ENCODE results near the gene RASGEF1B.

Gene RASGEF1B

DNA sequence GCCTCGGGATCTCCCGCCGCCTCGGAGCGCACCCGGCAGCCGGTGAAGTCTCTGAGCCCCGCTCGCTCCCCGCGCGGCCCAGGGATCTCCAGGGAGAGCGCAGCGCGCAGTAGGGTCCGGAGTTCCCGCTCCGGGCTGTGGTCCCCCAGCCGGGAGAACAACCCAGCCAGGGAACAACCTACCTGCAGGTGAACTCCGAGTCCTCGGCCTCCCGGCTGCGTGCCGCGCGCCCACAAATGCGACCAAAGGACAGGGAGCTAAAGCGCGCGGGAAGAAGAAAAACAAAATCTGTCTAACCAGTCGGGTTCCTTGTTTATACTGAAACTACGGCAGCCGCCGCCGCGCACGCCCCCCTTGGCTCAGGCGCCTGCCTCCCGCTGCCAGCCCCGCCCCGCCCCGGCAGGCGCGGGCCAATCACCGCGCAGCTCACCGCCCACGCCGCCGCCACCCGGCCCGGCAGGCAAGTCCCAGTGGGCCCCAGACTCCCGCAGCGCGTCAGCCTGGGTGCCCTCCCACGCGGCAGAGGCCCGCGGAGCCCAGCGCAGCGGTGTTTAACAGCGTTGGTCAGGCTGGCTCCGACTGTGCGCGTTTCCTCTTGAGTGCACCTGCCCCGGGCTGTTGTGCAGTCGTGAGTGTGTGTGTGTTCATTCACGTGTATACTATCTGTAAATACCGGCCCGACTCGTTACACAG is at the start of gene RASGEF1B:
Gene RASGEF1B (minus strand): TSS at position 320 of the 693 bp plus-strand sequence. CDS start 12,399 bp downstream, outside the sequence.
- H3K27me3 ChIP-seq (ENCODE audit: control insufficient read depth in 1 of 2, insufficient read depth in 2 of 2, low read length in 2 of 2) = no peaks in the 10 kb centered on the region
- peak within 1 kb of the TSS; percentile 78 for H3K27ac ChIP-seq (ENCODE audit: low read depth, low read length)
- H3K4me1 ChIP-seq (ENCODE audit: insufficient read depth, low read length) = peaks cover 14% of the 10 kb centered on the region
- no peaks in the 10 kb centered on the region for H3K36me3 ChIP-seq (ENCODE audit: insufficient read depth, low read length)
- peak within 1 kb of the TSS; percentile 84 to 100 for H3K4me3 ChIP-seq (ENCODE audit: low read depth in 1 of 2, low read length in 2 of 2)
- no peaks in the 10 kb centered on the region for H3K9me3 ChIP-seq (ENCODE audit: low read length)
- peak within 1 kb of the TSS; percentile 85 for H3K9ac ChIP-seq (ENCODE audit: low read length)

DNA sequence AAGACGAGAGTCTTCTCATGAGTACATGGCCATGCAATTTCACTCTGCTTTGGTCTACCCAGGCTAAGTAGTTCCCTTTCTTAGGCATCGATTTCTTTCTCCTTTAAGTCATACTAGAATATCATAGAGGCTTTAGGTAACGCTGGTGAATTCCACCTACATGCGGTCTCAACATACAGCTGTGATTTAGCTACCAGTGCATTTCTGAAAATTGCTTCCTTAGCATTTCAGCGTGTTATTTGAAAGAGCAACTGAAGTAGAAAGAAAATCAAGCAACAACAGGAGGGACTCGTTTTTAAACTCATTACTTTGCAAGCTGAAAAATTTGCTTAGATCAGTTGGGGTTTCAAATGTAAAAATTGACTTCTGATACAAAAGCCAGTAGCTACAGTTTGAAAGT is 48.1 kb upstream of the RASGEF1B start:
- H3K36me3 ChIP-seq (ENCODE audit: insufficient read depth, low read length) = no peaks in the 10 kb centered on the region
- no peaks in the 10 kb centered on the region for H3K9me3 ChIP-seq (ENCODE audit: low read length)
- H3K4me1 ChIP-seq (ENCODE audit: insufficient read depth, low read length) = no peaks in the 10 kb centered on the region
- H3K27ac ChIP-seq (ENCODE audit: low read depth, low read length) = no peak overlapping the region
- no peak overlapping the region for H3K9ac ChIP-seq (ENCODE audit: low read length)
- no peaks in the 10 kb centered on the region for H3K27me3 ChIP-seq (ENCODE audit: control insufficient read depth in 1 of 2, insufficient read depth in 2 of 2, low read length in 2 of 2)
- H3K4me3 ChIP-seq (ENCODE audit: low read depth in 1 of 2, low read length in 2 of 2) = no peak overlapping the region

DNA sequence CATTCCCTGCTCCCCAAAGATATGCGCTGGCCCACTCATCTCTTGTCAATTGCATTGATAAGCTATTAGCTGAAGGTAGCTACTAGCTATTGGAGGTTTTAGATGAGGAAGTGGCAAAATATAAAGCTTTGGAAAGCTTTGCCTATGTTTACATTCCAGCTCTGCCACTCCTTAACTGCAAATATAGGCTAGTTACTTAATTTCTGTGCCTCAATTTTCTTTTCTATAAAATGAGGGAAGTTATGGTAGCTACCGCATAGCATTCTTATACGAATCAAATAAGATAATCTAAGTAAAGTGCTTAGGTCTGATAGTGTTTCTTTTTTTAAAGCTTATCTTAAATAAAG is 47.7 kb upstream of the RASGEF1B start:
- Histone ChIP-seq H3K36me3 (ENCODE audit: insufficient read depth, low read length) (no peaks in the 10 kb centered on the region), H3K27ac (ENCODE audit: low read depth, low read length) (no peak overlapping the region), H3K4me1 (ENCODE audit: insufficient read depth, low read length) (no peaks in the 10 kb centered on the region), H3K4me3 (ENCODE audit: low read depth in 1 of 2, low read length in 2 of 2) (no peak overlapping the region), H3K27me3 (ENCODE audit: control insufficient read depth in 1 of 2, insufficient read depth in 2 of 2, low read length in 2 of 2) (no peaks in the 10 kb centered on the region), H3K9me3 (ENCODE audit: low read length) (no peaks in the 10 kb centered on the region), H3K9ac (ENCODE audit: low read length) (no peak overlapping the region)

DNA sequence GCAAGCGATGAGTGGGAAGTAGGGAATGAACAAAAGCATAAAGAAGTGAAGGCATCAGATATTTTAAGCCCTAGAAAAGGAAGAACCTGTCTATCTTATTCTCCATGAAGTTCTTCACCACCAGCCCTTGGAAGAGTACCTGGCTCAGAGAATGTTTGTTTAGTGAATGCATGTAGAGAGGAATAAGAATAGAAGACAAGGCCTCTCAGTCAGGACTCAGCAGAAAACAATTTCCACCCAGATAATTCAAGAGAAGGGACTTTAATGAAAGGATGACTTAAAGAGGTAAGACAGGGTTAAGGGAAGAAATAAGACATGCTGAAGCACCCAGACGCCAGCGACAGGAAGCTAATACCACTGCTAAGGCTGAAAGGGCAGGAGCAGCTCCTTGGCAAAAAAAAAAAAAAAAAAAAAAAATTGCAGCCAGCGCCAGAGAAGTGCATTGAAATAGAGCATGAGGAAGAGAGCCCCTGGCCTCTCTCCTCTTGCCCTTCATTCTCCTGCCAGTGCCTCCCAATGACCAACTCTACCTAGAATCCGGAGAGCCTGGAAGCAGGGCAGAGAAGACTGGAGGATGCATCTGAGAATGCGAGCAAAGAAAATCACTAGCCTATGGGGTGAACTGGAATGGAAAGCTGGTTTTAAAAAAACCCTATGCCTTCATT is 47.2 kb upstream of the RASGEF1B start:
- Histone ChIP-seq H3K27me3 (ENCODE audit: control insufficient read depth in 1 of 2, insufficient read depth in 2 of 2, low read length in 2 of 2) (no peaks in the 10 kb centered on the region), H3K4me1 (ENCODE audit: insufficient read depth, low read length) (no peaks in the 10 kb centered on the region), H3K4me3 (ENCODE audit: low read depth in 1 of 2, low read length in 2 of 2) (no peak overlapping the region), H3K9ac (ENCODE audit: low read length) (no peak overlapping the region), H3K36me3 (ENCODE audit: insufficient read depth, low read length) (no peaks in the 10 kb centered on the region), H3K27ac (ENCODE audit: low read depth, low read length) (no peak overlapping the region), H3K9me3 (ENCODE audit: low read length) (no peaks in the 10 kb centered on the region)

DNA sequence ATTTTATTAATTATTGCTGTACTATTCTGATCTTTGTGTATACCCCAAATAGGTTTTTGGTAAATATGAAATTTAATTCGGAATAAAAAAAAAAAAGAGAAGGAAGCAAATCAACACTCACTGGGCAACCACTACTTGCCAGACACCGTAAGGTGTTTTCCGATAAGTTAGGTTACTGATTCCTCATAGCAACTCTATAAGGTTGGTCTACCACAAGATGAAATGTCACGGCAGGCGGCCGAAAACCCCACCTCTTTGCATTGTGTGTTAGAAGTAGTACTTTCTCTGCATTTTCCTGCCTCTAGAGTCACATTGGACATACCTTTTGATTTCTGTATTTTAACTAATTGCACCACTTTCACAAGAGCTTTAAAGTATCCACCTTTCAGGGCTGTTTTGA is 44.5 kb upstream of the RASGEF1B start:
- Histone ChIP-seq H3K27me3 (ENCODE audit: control insufficient read depth in 1 of 2, insufficient read depth in 2 of 2, low read length in 2 of 2) (no peaks in the 10 kb centered on the region), H3K4me1 (ENCODE audit: insufficient read depth, low read length) (no peaks in the 10 kb centered on the region), H3K27ac (ENCODE audit: low read depth, low read length) (no peak overlapping the region), H3K4me3 (ENCODE audit: low read depth in 1 of 2, low read length in 2 of 2) (no peak overlapping the region), H3K9me3 (ENCODE audit: low read length) (no peaks in the 10 kb centered on the region), H3K36me3 (ENCODE audit: insufficient read depth, low read length) (no peaks in the 10 kb centered on the region), H3K9ac (ENCODE audit: low read length) (no peak overlapping the region)

DNA sequence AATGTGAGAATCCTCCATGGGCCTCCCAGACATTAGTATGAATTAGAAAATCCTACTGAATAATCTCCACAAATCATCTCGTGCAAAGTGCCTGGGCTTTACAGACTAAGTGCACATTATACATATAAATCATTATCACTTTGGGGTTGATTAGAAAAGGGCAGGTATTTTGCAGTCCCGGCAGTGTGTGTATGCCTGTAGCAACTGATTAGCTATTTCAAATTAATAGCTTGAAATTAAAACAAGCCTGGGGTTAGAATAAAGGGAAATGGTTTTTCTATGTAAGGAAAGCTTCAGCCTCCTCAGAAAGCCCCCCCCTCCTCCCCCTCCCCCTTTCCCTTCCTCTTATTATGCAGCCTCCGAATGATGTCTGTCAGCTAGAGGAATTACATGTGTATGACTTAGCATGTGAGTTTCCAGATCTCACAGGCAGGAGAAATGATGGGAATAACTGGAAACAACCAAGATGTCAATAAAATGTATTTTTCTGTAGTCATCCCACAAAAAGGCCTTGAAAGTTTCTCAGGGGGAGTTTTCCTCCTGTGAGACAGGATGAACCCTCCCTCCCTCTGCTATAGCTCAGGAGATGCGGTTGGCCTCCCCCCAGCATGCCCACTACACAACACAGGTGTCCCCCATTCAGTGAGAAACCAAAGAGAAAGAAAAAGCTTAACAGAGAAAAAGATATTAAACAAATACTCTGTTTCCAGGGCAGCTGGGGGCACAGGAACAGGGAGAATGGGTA is 41.2 kb upstream of the RASGEF1B start:
- H3K27me3 ChIP-seq (ENCODE audit: control insufficient read depth in 1 of 2, insufficient read depth in 2 of 2, low read length in 2 of 2) = no peaks in the 10 kb centered on the region
- no peaks in the 10 kb centered on the region for H3K36me3 ChIP-seq (ENCODE audit: insufficient read depth, low read length)
- H3K9me3 ChIP-seq (ENCODE audit: low read length) = no peaks in the 10 kb centered on the region
- no peak overlapping the region for H3K4me3 ChIP-seq (ENCODE audit: low read depth in 1 of 2, low read length in 2 of 2)
- H3K4me1 ChIP-seq (ENCODE audit: insufficient read depth, low read length) = no peaks in the 10 kb centered on the region
- no peak overlapping the region for H3K9ac ChIP-seq (ENCODE audit: low read length)
- H3K27ac ChIP-seq (ENCODE audit: low read depth, low read length) = no peak overlapping the region

DNA sequence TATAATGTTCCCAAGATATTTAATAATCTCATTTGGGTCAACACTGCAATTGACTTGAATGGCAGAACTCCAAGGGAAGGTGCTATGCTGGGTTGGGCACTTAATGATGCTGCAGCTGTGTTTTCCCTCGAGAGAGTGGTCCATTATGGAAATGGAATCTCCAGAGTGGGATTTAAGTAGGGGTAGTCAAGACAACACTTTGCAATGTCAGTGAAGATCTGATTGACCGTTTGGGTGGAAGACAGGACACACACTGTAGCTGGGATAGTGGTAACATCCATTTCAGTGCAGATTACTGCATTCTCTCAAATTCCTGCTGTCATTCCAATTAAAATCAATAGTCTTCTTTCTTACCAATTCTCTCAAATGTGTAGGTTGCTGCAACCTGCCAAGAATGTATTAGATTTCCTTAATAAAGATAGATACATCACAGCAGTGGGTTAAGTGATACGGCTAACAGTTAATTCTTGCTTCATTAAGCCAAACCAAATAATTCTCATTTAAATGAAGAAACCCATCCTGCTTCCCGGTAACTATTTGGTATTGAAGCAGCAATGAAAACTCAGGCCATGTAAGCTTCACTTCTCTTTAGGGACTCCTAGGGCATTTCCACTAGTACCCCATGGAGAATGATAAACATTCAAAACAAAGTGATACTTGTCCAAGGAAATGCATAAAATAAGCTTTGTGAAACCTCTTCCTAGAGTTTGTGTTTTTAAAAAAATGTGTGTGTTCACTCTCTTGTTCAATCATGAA is 40.5 kb upstream of the RASGEF1B start:
- Histone ChIP-seq H3K27ac (ENCODE audit: low read depth, low read length) (no peak overlapping the region), H3K27me3 (ENCODE audit: control insufficient read depth in 1 of 2, insufficient read depth in 2 of 2, low read length in 2 of 2) (no peaks in the 10 kb centered on the region), H3K9ac (ENCODE audit: low read length) (no peak overlapping the region), H3K4me1 (ENCODE audit: insufficient read depth, low read length) (no peaks in the 10 kb centered on the region), H3K4me3 (ENCODE audit: low read depth in 1 of 2, low read length in 2 of 2) (no peak overlapping the region), H3K9me3 (ENCODE audit: low read length) (no peaks in the 10 kb centered on the region), H3K36me3 (ENCODE audit: insufficient read depth, low read length) (no peaks in the 10 kb centered on the region)

DNA sequence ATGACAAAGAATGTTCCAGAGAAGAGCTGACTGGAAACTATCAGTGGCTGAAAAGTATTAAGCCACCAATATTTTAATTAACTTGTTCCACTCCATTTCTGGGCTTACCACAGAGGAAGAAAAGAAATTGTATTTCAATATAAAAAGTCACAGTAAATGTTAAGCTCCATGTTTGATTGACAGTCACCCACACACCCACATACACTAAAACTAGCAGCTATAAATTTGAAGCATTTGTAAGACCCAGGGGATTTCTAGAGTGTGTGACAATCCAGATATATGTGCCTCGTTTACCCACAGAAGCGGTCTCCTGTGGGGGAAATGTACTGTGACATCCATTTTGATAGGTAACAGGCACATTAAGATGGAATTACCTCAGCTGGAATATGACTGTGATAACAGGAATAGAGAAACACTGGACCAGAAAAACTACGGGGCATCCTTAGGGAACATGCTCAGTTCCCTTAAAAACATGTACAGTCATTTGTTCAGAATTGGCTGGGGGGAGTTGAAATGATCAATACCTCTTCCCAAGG is 39.0 kb upstream of the RASGEF1B start:
- Histone ChIP-seq H3K4me3 (ENCODE audit: low read depth in 1 of 2, low read length in 2 of 2) (no peak overlapping the region), H3K9ac (ENCODE audit: low read length) (no peak overlapping the region), H3K9me3 (ENCODE audit: low read length) (no peaks in the 10 kb centered on the region), H3K36me3 (ENCODE audit: insufficient read depth, low read length) (no peaks in the 10 kb centered on the region), H3K27ac (ENCODE audit: low read depth, low read length) (no peak overlapping the region), H3K4me1 (ENCODE audit: insufficient read depth, low read length) (no peaks in the 10 kb centered on the region), H3K27me3 (ENCODE audit: control insufficient read depth in 1 of 2, insufficient read depth in 2 of 2, low read length in 2 of 2) (no peaks in the 10 kb centered on the region)

DNA sequence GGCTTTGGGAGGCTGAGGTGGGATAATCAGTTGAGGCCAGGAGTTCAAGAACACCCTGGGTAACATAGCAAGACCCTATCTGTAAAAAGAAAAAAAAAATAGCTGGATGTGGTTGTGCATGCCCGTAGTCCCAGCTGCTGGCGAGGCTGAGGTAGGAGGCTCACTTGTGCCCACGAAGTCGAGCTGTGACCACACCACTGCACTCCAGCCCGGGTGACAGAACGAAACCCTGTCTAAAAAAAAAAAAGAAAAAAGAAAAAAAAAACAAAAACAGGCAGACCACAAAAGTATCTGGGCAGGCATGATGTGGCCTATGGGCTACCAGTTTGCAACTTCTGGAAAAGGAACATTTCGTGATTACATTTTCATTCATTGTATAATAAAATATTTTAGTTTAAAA is 38.1 kb upstream of the RASGEF1B start:
- Histone ChIP-seq H3K9me3 (ENCODE audit: low read length) (no peaks in the 10 kb centered on the region), H3K4me1 (ENCODE audit: insufficient read depth, low read length) (no peaks in the 10 kb centered on the region), H3K36me3 (ENCODE audit: insufficient read depth, low read length) (no peaks in the 10 kb centered on the region), H3K27ac (ENCODE audit: low read depth, low read length) (no peak overlapping the region), H3K9ac (ENCODE audit: low read length) (no peak overlapping the region), H3K4me3 (ENCODE audit: low read depth in 1 of 2, low read length in 2 of 2) (no peak overlapping the region), H3K27me3 (ENCODE audit: control insufficient read depth in 1 of 2, insufficient read depth in 2 of 2, low read length in 2 of 2) (no peaks in the 10 kb centered on the region)

DNA sequence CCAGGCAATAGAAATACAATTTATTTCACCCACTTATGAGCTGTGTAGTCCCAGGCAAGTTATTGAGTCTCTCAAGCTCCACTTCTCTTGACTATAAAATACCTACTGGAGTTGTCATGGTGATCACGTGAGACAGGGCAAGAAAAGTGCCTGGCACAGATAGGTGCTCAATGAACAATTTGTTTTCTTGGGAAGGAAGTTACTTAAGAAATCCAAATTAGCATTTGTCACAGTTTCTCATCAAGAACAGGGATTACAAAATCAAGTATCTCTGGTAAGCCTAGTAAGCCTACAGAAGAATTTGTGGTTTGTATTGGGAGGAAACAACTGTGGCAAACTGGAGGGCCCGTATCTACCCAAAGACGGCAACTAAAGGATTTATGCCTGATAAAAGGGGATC is 37.5 kb upstream of the RASGEF1B start:
- no peaks in the 10 kb centered on the region for H3K4me1 ChIP-seq (ENCODE audit: insufficient read depth, low read length)
- no peaks in the 10 kb centered on the region for H3K9me3 ChIP-seq (ENCODE audit: low read length)
- no peaks in the 10 kb centered on the region for H3K36me3 ChIP-seq (ENCODE audit: insufficient read depth, low read length)
- no peak overlapping the region for H3K27ac ChIP-seq (ENCODE audit: low read depth, low read length)
- H3K27me3 ChIP-seq (ENCODE audit: control insufficient read depth in 1 of 2, insufficient read depth in 2 of 2, low read length in 2 of 2) = no peaks in the 10 kb centered on the region
- no peak overlapping the region for H3K9ac ChIP-seq (ENCODE audit: low read length)
- H3K4me3 ChIP-seq (ENCODE audit: low read depth in 1 of 2, low read length in 2 of 2) = no peak overlapping the region

All from muscle layer of colon (tissue), 2 donors.